Hepatocyte (in vitro differentiated cells): ENCODE results near the gene CNNM4. TPM values are rescaled to one million over a fixed set of nuclear protein-coding genes. Genes with fewer than 3 reads are reported as not detected.

Experiments used
- DNase-seq: peaks from one replicate; pipeline ENCODE4 v3.0.0-alpha.2; 2016; ENCODE audit warnings: low spot score
- H2AFZ ChIP-seq: fragments of 200-600 bp; sonication (generic); 2 replicates; pipeline ENCODE4 v1.6.0; 2016; ENCODE audit warnings: antibody characterized with exemption, mild to moderate bottlenecking
- H3K27ac ChIP-seq: fragments of 200-600 bp; sonication (generic); 2 replicates; pipeline ENCODE4 v1.5.1; 2016; ENCODE audit warnings: mild to moderate bottlenecking
- H3K27me3 ChIP-seq: fragments of 200-600 bp; sonication (generic); 2 replicates; pipeline ENCODE4 v1.6.1; 2016
- H3K36me3 ChIP-seq: fragments of 200-600 bp; sonication (generic); replicated peaks from 2 replicates; pipeline ENCODE4 v1.5.1; 2016; ENCODE audit warnings: low read depth; ENCODE audit not compliant: insufficient read depth
- H3K4me1 ChIP-seq: fragments of 200-600 bp; sonication (generic); 2 replicates; pipeline ENCODE4 v1.5.1; 2016; ENCODE audit warnings: mild to moderate bottlenecking, moderate library complexity; ENCODE audit not compliant: insufficient read depth
- H3K4me2 ChIP-seq: fragments of 200-600 bp; sonication (generic); 2 replicates; pipeline ENCODE4 v1.6.0; 2016
- H3K4me3 ChIP-seq: fragments of 200-600 bp; sonication (generic); 2 replicates; pipeline ENCODE4 v1.5.1; 2016; ENCODE audit warnings: mild to moderate bottlenecking
- H3K79me2 ChIP-seq: fragments of 200-600 bp; sonication (generic); 2 replicates; pipeline ENCODE4 v1.6.0; 2017; ENCODE audit warnings: mild to moderate bottlenecking
- H3K9me2 ChIP-seq: fragments of 200-600 bp; sonication (generic); replicated peaks from 2 replicates; pipeline ENCODE4 v1.6.0; 2017; ENCODE audit warnings: mild to moderate bottlenecking; ENCODE audit not compliant: insufficient read depth
- H3K9me3 ChIP-seq: fragments of 200-600 bp; sonication (generic); 2 replicates; pipeline ENCODE4 v1.5.1; 2016; ENCODE audit warnings: low read depth, mild to moderate bottlenecking
- H4K20me1 ChIP-seq: fragments of 200-600 bp; sonication (generic); 2 replicates; pipeline ENCODE4 v1.6.0; 2016; ENCODE audit warnings: mild to moderate bottlenecking; ENCODE audit not compliant: insufficient read depth, poor library complexity, severe bottlenecking
- EZH2 ChIP-seq: fragments of 200-600 bp; sonication (generic); IDR thresholded peaks from 2 replicates; pipeline ENCODE4 v1.6.1; 2016; ENCODE audit warnings: antibody characterized with exemption, mild to moderate bottlenecking, borderline replicate concordance
- EZH2phosphoT487 ChIP-seq: fragments of 200-600 bp; sonication (generic); IDR thresholded peaks from one replicate; pipeline ENCODE4 v1.6.1; 2018; ENCODE audit warnings: antibody characterized with exemption, mild to moderate bottlenecking, low read depth, moderate library complexity; ENCODE audit not compliant: unreplicated experiment, severe bottlenecking
- WGBS: methylation state at CpG from one replicate; pipeline ENCODE4 v1.1.6; 2016; ENCODE audit warnings: low lambda C conversion rate; ENCODE audit errors: missing lambda C conversion rate; 5-methylcytosine and 5-hydroxymethylcytosine counted together
- polyA plus RNA-seq: library from polyadenylated mRNA; unstranded; fragments of >200 nt; fragmentation: Nextera tagmentation; extraction: Ambion mirVana; gene quantifications from 2 replicates; pipeline ENCODE4 v1.2.1, GENCODE V29; 2016
- total RNA-seq: library from RNA; depleted of rRNA; stranded (reverse); fragments of >200 nt; gene quantifications from 2 replicates; pipeline ENCODE4 v1.2.3, GENCODE V29; 2014
- TF ChIP-seq, protein P1 (sequence below): fragments of 200-600 bp; sonication (generic); IDR thresholded peaks from 2 replicates; pipeline ENCODE4 v1.5.1; 2016; ENCODE audit warnings: antibody characterized with exemption, mild to moderate bottlenecking; ENCODE audit not compliant: poor library complexity

CNNM4 gene
- total and polyA plus RNA-seq, 2 experiments from 2014 or later, result 8.8 to 10.8 TPM

DNA sequence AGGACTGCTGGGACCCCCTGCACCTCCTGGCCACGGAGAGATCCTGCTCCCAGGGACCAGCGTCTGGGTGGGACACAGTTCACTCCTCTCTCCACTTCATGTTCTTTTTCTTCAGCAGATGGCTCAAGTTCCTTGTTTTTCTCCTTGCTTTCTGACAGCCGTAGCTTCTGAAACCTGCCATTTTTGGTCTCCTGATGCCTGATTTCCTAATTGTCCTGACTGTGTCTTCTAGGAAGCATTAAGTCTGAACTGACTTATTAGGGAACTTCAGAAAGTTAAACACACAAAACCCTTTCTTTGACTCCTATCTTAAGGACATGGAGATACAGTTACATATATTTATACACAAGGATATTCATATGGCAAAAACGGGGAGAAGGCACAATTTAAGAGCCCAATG lies 22.7 kb downstream of the CNNM4 start:
- Histone ChIP-seq H3K4me3 (no peak overlapping the region), H3K9me3 (no peaks in the 10 kb centered on the region), H3K9me2 (no peaks in the 10 kb centered on the region), H4K20me1 (no peaks in the 10 kb centered on the region), H2AFZ (no peak overlapping the region), H3K4me2 (no peak overlapping the region), H3K36me3 (no peaks in the 10 kb centered on the region), H3K27ac (no peak overlapping the region), H3K4me1 (peaks cover 15% of the 10 kb centered on the region), H3K79me2 (peaks cover 66% of the 10 kb centered on the region), H3K27me3 (no peaks in the 10 kb centered on the region)
- WGBS, result 79% methylated on average over 4 of the region's 4 CpGs
- TF ChIP-seq EZH2, result no peak
- no peak for TF ChIP-seq EZH2phosphoT487
- TF ChIP-seq, protein P1, sequence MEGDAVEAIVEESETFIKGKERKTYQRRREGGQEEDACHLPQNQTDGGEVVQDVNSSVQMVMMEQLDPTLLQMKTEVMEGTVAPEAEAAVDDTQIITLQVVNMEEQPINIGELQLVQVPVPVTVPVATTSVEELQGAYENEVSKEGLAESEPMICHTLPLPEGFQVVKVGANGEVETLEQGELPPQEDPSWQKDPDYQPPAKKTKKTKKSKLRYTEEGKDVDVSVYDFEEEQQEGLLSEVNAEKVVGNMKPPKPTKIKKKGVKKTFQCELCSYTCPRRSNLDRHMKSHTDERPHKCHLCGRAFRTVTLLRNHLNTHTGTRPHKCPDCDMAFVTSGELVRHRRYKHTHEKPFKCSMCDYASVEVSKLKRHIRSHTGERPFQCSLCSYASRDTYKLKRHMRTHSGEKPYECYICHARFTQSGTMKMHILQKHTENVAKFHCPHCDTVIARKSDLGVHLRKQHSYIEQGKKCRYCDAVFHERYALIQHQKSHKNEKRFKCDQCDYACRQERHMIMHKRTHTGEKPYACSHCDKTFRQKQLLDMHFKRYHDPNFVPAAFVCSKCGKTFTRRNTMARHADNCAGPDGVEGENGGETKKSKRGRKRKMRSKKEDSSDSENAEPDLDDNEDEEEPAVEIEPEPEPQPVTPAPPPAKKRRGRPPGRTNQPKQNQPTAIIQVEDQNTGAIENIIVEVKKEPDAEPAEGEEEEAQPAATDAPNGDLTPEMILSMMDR, result no peak
- DNase-seq, result no peak

DNA sequence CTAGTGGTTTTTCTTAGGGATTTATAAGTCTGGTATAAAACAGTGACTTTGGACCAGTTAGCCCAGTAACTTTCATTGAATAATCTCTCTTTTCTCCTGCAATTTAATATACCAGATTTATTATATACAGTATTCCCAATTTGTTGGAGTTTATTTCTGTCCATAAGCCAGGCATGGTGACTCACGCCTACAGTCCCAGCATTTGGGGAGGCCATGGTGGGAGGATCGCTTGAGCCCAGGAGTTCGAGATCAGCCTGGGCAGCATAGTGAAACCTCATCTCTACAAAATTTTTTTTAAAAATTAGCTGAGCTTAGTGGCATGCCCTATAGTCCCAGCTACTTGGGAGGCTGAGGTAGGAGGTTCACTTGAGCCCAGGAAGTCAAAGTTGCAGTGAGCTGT lies 26.7 kb downstream of the CNNM4 start:
- Histone ChIP-seq H3K9me3 (no peaks in the 10 kb centered on the region), H3K79me2 (peaks cover 61% of the 10 kb centered on the region), H2AFZ (no peak overlapping the region), H4K20me1 (no peaks in the 10 kb centered on the region), H3K4me3 (no peak overlapping the region), H3K4me2 (no peak overlapping the region), H3K27ac (peak overlapping the region; percentile 93), H3K9me2 (no peaks in the 10 kb centered on the region), H3K27me3 (no peaks in the 10 kb centered on the region), H3K36me3 (no peaks in the 10 kb centered on the region), H3K4me1 (peaks cover 26% of the 10 kb centered on the region)
- TF ChIP-seq EZH2phosphoT487, result no peak
- TF ChIP-seq, protein P1, result no peak
- TF ChIP-seq EZH2, result no peak
- 94% methylated on average over 3 of the region's 3 CpGs for WGBS
- DNase-seq, result no peak

DNA sequence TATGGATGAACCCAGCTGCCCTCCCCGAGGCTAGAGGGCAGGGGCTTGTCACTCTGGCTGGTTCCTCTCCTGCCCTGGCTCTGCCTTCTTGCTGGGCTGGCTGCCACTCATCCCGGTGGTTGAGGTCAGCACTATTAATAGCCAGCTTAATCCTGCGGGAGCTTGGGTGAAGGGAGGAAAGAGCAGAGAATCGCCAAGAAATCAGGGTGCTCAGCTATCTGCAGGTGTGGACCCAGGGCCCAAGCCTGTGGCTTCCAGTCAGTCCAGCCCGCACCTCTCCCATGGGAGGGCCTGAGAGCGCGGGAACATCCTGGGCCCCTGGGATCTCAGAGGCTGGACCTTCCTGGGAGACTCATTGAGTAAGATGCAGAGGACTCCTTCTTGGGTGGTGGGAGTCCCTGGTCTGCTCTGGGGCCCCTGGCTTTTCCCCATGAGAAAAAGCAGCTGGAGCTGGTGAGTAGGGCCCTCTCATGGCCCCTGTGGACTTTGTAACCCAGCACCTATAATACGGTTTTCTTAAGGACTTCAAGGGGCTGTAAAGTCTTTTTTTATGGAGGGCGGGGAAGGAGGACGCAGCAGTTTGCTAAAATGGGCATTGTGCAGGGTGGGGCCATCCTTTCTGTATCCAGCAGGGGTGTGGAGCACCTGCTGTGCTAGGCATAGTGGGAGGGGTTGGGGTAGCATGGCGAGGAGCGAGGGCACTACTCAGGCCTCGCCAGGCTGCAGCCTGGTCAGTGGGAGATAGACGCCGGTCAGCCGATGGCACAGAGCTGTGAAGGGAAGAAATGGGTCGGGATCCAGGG lies 27.9 kb downstream of the CNNM4 start:
- no peaks in the 10 kb centered on the region for H3K36me3 ChIP-seq
- H3K79me2 ChIP-seq, result peaks cover 55% of the 10 kb centered on the region
- H2AFZ ChIP-seq, result no peak overlapping the region
- H3K9me3 ChIP-seq, result no peaks in the 10 kb centered on the region
- H3K4me1 ChIP-seq, result peaks cover 26% of the 10 kb centered on the region
- no peaks in the 10 kb centered on the region for H4K20me1 ChIP-seq
- 63% methylated on average over 17 of the region's 17 CpGs for WGBS
- H3K4me3 ChIP-seq, result no peak overlapping the region
- H3K27ac ChIP-seq, result peak overlapping the region; percentile 93
- peak; percentile 47 for DNase-seq
- H3K4me2 ChIP-seq, result peak overlapping the region; percentile 55
- no peaks in the 10 kb centered on the region for H3K27me3 ChIP-seq
- H3K9me2 ChIP-seq, result no peaks in the 10 kb centered on the region
- TF ChIP-seq, protein P1, result no peak
- TF ChIP-seq EZH2 (no peak), EZH2phosphoT487 (no peak)
